ENCODE data around the gene KLF6.

DNA sequence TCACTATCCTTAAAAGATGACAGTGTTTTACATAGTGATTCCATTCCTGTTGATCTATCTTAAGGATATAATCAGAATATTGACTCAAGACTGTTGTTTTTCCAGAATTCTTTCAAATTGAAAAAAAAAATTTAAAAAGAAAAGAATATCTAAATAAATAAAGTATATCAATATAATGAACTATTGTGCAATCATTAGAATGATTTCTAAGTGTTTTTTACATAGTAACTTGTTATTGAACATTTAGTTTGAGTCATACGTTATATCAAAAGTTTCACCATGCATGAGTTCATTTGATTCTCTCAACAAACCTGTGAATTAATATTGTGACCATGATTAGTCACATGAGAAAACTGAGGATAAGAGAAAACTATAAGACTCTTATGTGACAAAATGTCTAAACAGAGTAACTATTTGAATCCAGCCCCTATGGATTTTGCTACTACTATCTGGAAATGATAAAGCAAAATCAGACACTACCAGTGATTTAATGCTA is 46.1 kb downstream of the KLF6 start:
- no peak for TF ChIP-seq CTCF (IDR thresholded peaks at IDR 0.05; ENCODE audit: insufficient read depth, low read length, poor library complexity, severe bottlenecking)
- no peak for TF ChIP-seq EZH2phosphoT487 (conservative IDR thresholded peaks at IDR 0.05; ENCODE audit: low read length)
